Measurements from ENCODE around the gene FCN1.

The FCN1 gene

DNA sequence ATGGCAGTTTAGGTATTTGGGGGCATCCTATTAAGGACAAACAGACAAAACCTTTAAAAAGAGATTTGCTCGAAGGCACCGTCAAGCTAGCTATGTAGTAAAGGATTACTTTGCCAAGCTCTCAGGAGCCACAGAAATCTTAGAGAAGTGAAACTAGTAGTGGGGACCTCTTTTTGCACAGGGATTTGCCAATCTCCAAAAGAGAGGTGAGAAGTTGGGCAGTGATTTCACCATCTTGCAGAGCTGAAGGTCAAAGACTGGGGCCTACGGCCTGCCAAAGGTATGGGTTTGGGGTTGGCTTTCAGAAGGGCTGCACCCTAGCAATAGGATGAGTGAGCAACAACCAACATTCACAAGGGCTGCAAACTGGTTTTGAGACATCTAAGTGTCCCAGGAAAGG lies 1.6 kb upstream of the FCN1 start:
- H3K9me3 ChIP-seq = peaks cover 0 to 22% (median 13%) of the 10 kb centered on the region in 3 donors
- peaks cover 0 to 39% of the 10 kb centered on the region in 2 donors for H3K27me3 ChIP-seq
- H3K36me3 ChIP-seq = no peaks in the 10 kb centered on the region
- intact Hi-C loops (cut with DNase I; ENCODE audit: low total_unique reads) = no loop called here
- no peak overlapping the region for H3K4me3 ChIP-seq
- TF ChIP-seq, protein P1, sequence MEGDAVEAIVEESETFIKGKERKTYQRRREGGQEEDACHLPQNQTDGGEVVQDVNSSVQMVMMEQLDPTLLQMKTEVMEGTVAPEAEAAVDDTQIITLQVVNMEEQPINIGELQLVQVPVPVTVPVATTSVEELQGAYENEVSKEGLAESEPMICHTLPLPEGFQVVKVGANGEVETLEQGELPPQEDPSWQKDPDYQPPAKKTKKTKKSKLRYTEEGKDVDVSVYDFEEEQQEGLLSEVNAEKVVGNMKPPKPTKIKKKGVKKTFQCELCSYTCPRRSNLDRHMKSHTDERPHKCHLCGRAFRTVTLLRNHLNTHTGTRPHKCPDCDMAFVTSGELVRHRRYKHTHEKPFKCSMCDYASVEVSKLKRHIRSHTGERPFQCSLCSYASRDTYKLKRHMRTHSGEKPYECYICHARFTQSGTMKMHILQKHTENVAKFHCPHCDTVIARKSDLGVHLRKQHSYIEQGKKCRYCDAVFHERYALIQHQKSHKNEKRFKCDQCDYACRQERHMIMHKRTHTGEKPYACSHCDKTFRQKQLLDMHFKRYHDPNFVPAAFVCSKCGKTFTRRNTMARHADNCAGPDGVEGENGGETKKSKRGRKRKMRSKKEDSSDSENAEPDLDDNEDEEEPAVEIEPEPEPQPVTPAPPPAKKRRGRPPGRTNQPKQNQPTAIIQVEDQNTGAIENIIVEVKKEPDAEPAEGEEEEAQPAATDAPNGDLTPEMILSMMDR (IDR thresholded peaks at IDR 0.05) = no peak
- DNase-seq = peak; percentile 11 to 20
- H3K27ac ChIP-seq = no peak overlapping the region
- H3K4me1 ChIP-seq = no peaks in the 10 kb centered on the region

- DNase-seq = peak; percentile 7 to 35
- H3K27ac ChIP-seq = no peak overlapping the region
- H3K4me3 ChIP-seq = no peak overlapping the region
- H3K9me3 ChIP-seq = peaks cover 0 to 22% (median 13%) of the 10 kb centered on the region in 3 donors
- peaks cover 0 to 43% of the 10 kb centered on the region in 2 donors for H3K27me3 ChIP-seq
- intact Hi-C loops (cut with DNase I; ENCODE audit: low total_unique reads) = no loop called here
- TF ChIP-seq, protein P1 (IDR thresholded peaks at IDR 0.05) = no peak
- H3K36me3 ChIP-seq = no peaks in the 10 kb centered on the region
- no peaks in the 10 kb centered on the region for H3K4me1 ChIP-seq
These were observed 934 bp upstream of the FCN1 start for GRCh38 chr9:134918646-134919045.

GRCh38 chr9:134916161-134916665 lies 1.5 kb downstream of the FCN1 start:
- peaks cover 0 to 22% (median 13%) of the 10 kb centered on the region in 3 donors for H3K9me3 ChIP-seq
- no peaks in the 10 kb centered on the region for H3K4me1 ChIP-seq
- peaks cover 0 to 49% of the 10 kb centered on the region in 2 donors for H3K27me3 ChIP-seq
- intact Hi-C loops (cut with DNase I; ENCODE audit: low total_unique reads) = no loop called here
- no peaks in the 10 kb centered on the region for H3K36me3 ChIP-seq
- no peak overlapping the region for H3K27ac ChIP-seq
- TF ChIP-seq, protein P1 (IDR thresholded peaks at IDR 0.05) = no peak
- no peak overlapping the region for H3K4me3 ChIP-seq
- peak; percentile 12 to 41 for DNase-seq

GRCh38 chr9:134915046-134915985 lies 2.4 kb downstream of the FCN1 start:
- Histone ChIP-seq H3K4me1 (no peaks in the 10 kb centered on the region), H3K4me3 (no peak overlapping the region), H3K27me3 (peaks cover 0 to 57% of the 10 kb centered on the region in 2 donors), H3K9me3 (peaks cover 0 to 19% (median 13%) of the 10 kb centered on the region in 3 donors), H3K27ac (no peak overlapping the region), H3K36me3 (no peaks in the 10 kb centered on the region)
- peak; percentile 15 to 58 for DNase-seq
- TF ChIP-seq, protein P1 (IDR thresholded peaks at IDR 0.05) = no peak
- intact Hi-C loops (cut with DNase I; ENCODE audit: low total_unique reads) = no loop called here

DNA sequence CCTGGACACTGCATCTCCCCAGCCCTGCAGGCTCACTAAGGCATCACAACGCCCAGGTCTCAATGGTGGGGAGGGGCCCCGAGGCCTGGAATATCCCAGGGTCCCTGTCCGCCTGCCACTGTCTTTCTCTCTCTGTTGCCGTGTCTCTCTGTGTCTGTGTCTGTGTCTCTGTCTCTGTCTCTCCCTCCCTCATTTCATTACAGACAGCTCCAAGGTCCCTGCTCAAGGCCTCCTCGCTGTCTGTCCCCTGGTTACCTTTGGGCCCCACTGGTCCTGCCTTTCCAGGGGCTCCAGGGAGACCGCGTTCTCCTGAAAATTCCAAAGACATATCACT lies 3.2 kb downstream of the FCN1 start:
- Histone ChIP-seq H3K4me1 (no peaks in the 10 kb centered on the region), H3K4me3 (no peak overlapping the region), H3K9me3 (peaks cover 0 to 11% (median 7%) of the 10 kb centered on the region in 3 donors), H3K27me3 (peaks cover 0 to 60% of the 10 kb centered on the region in 2 donors), H3K27ac (no peak overlapping the region), H3K36me3 (no peaks in the 10 kb centered on the region)
- intact Hi-C loops (cut with DNase I; ENCODE audit: low total_unique reads) = no loop called here
- TF ChIP-seq, protein P1 (IDR thresholded peaks at IDR 0.05) = no peak
- peak in 1 of 2 donors; percentile 31 for DNase-seq

Data from tibial artery (tissue), 4 donors.